Astrocyte (in vitro differentiated cells and primary cell): ENCODE data around the gene SLC12A8. TPM values are rescaled to one million over a fixed set of nuclear protein-coding genes. Genes with fewer than 3 reads are reported as not detected.

Experiments
- DNase-seq: peaks from one replicate; pipeline ENCODE4 v3.0.0-alpha.2; 2010; ENCODE audit warnings: low read depth
- FAIRE-seq: peaks from 2 replicates; lab custom pipeline; 2011; peaks lifted over from hg19 to GRCh38; lab: Jason Lieb, UNC
- H2AFZ ChIP-seq: 2 replicates; pipeline ENCODE4 v1.6.0; 2012; ENCODE audit warnings: low read depth, low read length, inconsistent platforms
- H3K27ac ChIP-seq: 2 replicates; pipeline ENCODE4 v1.5.1; 2011; ENCODE audit warnings: low read depth, low read length, inconsistent platforms
- H3K27me3 ChIP-seq: 2 replicates; pipeline ENCODE4 v1.6.0; 2011; ENCODE audit warnings: low read length, inconsistent platforms; ENCODE audit not compliant: insufficient read depth
- H3K36me3 ChIP-seq: 2 replicates; pipeline ENCODE4 v1.5.1; 2011; ENCODE audit warnings: low read length, inconsistent platforms; ENCODE audit not compliant: insufficient read depth
- H3K4me1 ChIP-seq: 2 replicates; pipeline ENCODE4 v1.5.1; 2011; ENCODE audit warnings: low read length, inconsistent platforms; ENCODE audit not compliant: insufficient read depth
- H3K4me2 ChIP-seq: 2 replicates; pipeline ENCODE4 v1.6.0; 2012; ENCODE audit warnings: low read length, inconsistent platforms
- H3K4me3 ChIP-seq: 2 replicates; pipeline ENCODE4 v1.5.1; 2011; ENCODE audit warnings: low read depth, mild to moderate bottlenecking, low read length, inconsistent platforms; ENCODE audit not compliant: insufficient read depth
- H3K79me2 ChIP-seq: 2 replicates; pipeline ENCODE4 v1.6.0; 2012; ENCODE audit warnings: mild to moderate bottlenecking, low read length, inconsistent platforms; ENCODE audit not compliant: insufficient read depth
- H3K9ac ChIP-seq: 2 replicates; pipeline ENCODE4 v1.6.0; 2012; ENCODE audit warnings: mild to moderate bottlenecking, low read length, inconsistent platforms
- H3K9me3 ChIP-seq: 2 replicates; pipeline ENCODE4 v1.5.1; 2012; ENCODE audit warnings: low read depth, mild to moderate bottlenecking, low read length, inconsistent platforms; ENCODE audit not compliant: insufficient read depth
- H4K20me1 ChIP-seq: 2 replicates; pipeline ENCODE4 v1.6.0; 2012; ENCODE audit warnings: low read length, inconsistent platforms; ENCODE audit not compliant: insufficient read depth
- H3K27ac Mint-ChIP-seq: one replicate; pipeline ENCODE4 v1.8.0; 2021; ENCODE audit warnings: mild to moderate bottlenecking, mixed read lengths; ENCODE audit not compliant: unreplicated experiment
- H3K27me3 Mint-ChIP-seq: one replicate; pipeline ENCODE4 v1.8.0; 2021; ENCODE audit warnings: low read depth, mixed read lengths; ENCODE audit not compliant: unreplicated experiment
- H3K36me3 Mint-ChIP-seq: one replicate; pipeline ENCODE4 v1.8.0; 2021; ENCODE audit warnings: low read depth, mixed read lengths; ENCODE audit not compliant: unreplicated experiment
- H3K4me1 Mint-ChIP-seq: one replicate; pipeline ENCODE4 v1.8.0; 2021; ENCODE audit warnings: low read depth, mixed read lengths; ENCODE audit not compliant: unreplicated experiment
- H3K4me3 Mint-ChIP-seq: one replicate; pipeline ENCODE4 v1.8.0; 2021; ENCODE audit warnings: mild to moderate bottlenecking, moderate library complexity, mixed read lengths; ENCODE audit not compliant: unreplicated experiment
- H3K9me3 Mint-ChIP-seq: one replicate; pipeline ENCODE4 v1.8.0; 2021; ENCODE audit warnings: mild to moderate bottlenecking, mixed read lengths; ENCODE audit not compliant: unreplicated experiment
- EZH2 ChIP-seq: IDR thresholded peaks from 2 replicates; pipeline ENCODE4 v1.6.1; 2012; ENCODE audit warnings: mild to moderate bottlenecking, low read length, inconsistent platforms; ENCODE audit not compliant: insufficient read depth
- total RNA-seq: library from RNA; stranded (reverse); gene quantifications from 2 replicates; pipeline ENCODE4 v1.2.1, GENCODE V29; 2021
- TF ChIP-seq, protein P1 (sequence below): IDR thresholded peaks from 2 replicates; pipeline ENCODE4 v1.5.1; 2011; ENCODE audit warnings: low read depth, mild to moderate bottlenecking, inconsistent platforms, low read length, moderate library complexity; ENCODE audit not compliant: insufficient read depth

The SLC12A8 gene
- total RNA-seq, 1 donor from 2014 or later = 4.2 TPM

DNA sequence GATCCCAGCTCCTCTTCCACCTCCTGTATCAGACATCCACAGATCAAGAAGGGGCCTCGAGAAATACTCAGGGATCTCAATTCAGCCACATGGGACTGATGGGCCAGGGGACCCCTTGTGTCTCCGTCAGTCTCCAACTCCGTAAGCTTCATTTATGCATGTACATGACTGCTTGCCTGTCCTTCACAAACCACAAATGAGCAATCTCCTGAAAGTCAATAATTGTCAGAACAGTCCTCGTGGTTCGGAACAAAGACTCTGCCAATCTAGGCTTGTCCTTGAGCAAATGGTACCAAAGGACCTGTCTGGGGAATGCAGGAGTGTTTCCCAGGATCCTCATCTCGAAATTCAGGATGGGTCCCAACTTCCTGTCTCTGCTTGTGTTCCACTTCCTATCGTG is 20.8 kb downstream of the SLC12A8 start:
- peaks cover 7% of the 10 kb centered on the region for H3K4me1 ChIP-seq
- no peak overlapping the region for H3K9ac ChIP-seq
- DNase-seq = no peak
- H3K79me2 ChIP-seq = no peaks in the 10 kb centered on the region
- peaks cover 14% of the 10 kb centered on the region for H3K27me3 Mint-ChIP-seq
- no peak overlapping the region for H3K4me2 ChIP-seq
- no peak overlapping the region for H2AFZ ChIP-seq
- no peaks in the 10 kb centered on the region for H4K20me1 ChIP-seq
- no peak overlapping the region for H3K27ac Mint-ChIP-seq
- H3K36me3 Mint-ChIP-seq = peaks cover 6% of the 10 kb centered on the region
- no peaks in the 10 kb centered on the region for H3K27me3 ChIP-seq
- peaks cover 2% of the 10 kb centered on the region for H3K9me3 Mint-ChIP-seq
- no peak for TF ChIP-seq EZH2
- TF ChIP-seq, protein P1, sequence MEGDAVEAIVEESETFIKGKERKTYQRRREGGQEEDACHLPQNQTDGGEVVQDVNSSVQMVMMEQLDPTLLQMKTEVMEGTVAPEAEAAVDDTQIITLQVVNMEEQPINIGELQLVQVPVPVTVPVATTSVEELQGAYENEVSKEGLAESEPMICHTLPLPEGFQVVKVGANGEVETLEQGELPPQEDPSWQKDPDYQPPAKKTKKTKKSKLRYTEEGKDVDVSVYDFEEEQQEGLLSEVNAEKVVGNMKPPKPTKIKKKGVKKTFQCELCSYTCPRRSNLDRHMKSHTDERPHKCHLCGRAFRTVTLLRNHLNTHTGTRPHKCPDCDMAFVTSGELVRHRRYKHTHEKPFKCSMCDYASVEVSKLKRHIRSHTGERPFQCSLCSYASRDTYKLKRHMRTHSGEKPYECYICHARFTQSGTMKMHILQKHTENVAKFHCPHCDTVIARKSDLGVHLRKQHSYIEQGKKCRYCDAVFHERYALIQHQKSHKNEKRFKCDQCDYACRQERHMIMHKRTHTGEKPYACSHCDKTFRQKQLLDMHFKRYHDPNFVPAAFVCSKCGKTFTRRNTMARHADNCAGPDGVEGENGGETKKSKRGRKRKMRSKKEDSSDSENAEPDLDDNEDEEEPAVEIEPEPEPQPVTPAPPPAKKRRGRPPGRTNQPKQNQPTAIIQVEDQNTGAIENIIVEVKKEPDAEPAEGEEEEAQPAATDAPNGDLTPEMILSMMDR = no peak
- H3K36me3 ChIP-seq = peaks cover 4% of the 10 kb centered on the region
- H3K4me1 Mint-ChIP-seq = peaks cover 10% of the 10 kb centered on the region
- no peak overlapping the region for H3K4me3 Mint-ChIP-seq
- no peak overlapping the region for H3K4me3 ChIP-seq
- FAIRE-seq = no peak
- H3K9me3 ChIP-seq = no peaks in the 10 kb centered on the region
- H3K27ac ChIP-seq = no peak overlapping the region

DNA sequence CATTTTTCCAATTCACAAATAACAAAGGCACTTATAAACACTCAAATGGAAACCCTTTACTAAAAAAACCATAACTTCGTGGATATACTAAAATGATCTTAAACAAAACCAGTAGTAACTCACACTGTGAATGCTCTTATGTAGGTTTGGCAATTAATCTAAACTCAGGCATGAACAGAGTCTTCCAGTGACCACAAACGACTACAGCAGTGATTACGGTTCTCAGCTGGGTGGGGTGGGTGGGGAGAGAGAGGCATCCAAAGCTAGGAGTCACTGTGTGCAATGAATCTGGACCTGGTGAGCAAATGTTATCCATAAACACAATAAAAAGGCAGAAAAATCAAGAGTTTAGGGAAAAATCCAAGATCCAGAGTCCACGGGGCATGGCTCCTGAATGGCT is 21.3 kb downstream of the SLC12A8 start:
- DNase-seq (peak; percentile 74), FAIRE-seq (no peak)
- Histone ChIP-seq H3K4me1 (peaks cover 9% of the 10 kb centered on the region), H3K4me2 (no peak overlapping the region), H3K36me3 (peaks cover 4% of the 10 kb centered on the region), H3K27me3 (no peaks in the 10 kb centered on the region), H2AFZ (no peak overlapping the region), H4K20me1 (no peaks in the 10 kb centered on the region), H3K4me3 (no peak overlapping the region), H3K79me2 (no peaks in the 10 kb centered on the region), H3K9me3 (no peaks in the 10 kb centered on the region), H3K9ac (no peak overlapping the region), H3K27ac (no peak overlapping the region)
- no peak for TF ChIP-seq EZH2
- TF ChIP-seq, protein P1 = no peak
- H3K9me3 Mint-ChIP-seq = peaks cover 2% of the 10 kb centered on the region
- H3K4me3 Mint-ChIP-seq = no peak overlapping the region
- H3K4me1 Mint-ChIP-seq = peaks cover 15% of the 10 kb centered on the region
- peaks cover 14% of the 10 kb centered on the region for H3K27me3 Mint-ChIP-seq
- H3K27ac Mint-ChIP-seq = no peak overlapping the region
- H3K36me3 Mint-ChIP-seq = peaks cover 6% of the 10 kb centered on the region

DNA sequence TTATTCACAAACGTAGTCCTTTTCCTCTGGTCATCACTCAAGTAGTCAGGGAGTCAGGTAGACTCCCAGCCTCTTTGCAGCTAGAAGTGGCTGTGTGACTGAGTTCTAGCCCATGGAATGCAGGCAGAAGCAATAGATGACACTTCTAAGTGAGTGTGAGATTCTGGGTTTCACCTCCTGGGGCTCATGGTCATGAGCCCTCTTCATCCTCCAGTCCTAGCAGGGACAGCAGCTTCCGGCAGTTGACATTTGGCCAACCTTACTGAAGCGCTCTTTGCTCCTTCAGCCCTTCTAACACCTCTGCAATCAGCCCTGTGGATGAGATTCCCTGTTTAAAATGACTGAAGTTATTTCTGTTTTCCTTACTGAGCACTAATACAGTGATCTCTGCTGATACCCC is 21.8 kb downstream of the SLC12A8 start:
- H3K9me3 ChIP-seq = no peaks in the 10 kb centered on the region
- Mint-ChIP-seq H3K36me3 (peaks cover 6% of the 10 kb centered on the region), H3K9me3 (peaks cover 2% of the 10 kb centered on the region), H3K27me3 (peaks cover 14% of the 10 kb centered on the region), H3K27ac (no peak overlapping the region), H3K4me3 (no peak overlapping the region), H3K4me1 (peaks cover 18% of the 10 kb centered on the region)
- DNase-seq = peak; percentile 9
- H3K27ac ChIP-seq = no peak overlapping the region
- no peak overlapping the region for H3K4me2 ChIP-seq
- no peak overlapping the region for H3K9ac ChIP-seq
- no peaks in the 10 kb centered on the region for H4K20me1 ChIP-seq
- H2AFZ ChIP-seq = no peak overlapping the region
- H3K79me2 ChIP-seq = no peaks in the 10 kb centered on the region
- no peaks in the 10 kb centered on the region for H3K27me3 ChIP-seq
- FAIRE-seq = no peak
- no peak overlapping the region for H3K4me3 ChIP-seq
- peaks cover 4% of the 10 kb centered on the region for H3K36me3 ChIP-seq
- TF ChIP-seq EZH2 = no peak
- TF ChIP-seq, protein P1 = no peak
- peaks cover 14% of the 10 kb centered on the region for H3K4me1 ChIP-seq
